ENCODE results near the gene ECHDC3. TPM values are rescaled to one million over a fixed set of nuclear protein-coding genes. Genes with fewer than 3 reads are reported as not detected.

ECHDC3 gene
- total RNA-seq, 8 experiments from 2014 or later, result 0.59 to 1.9 (median 1.7) TPM; not detected in 2

- no peak overlapping the region for H3K27ac ChIP-seq
- ATAC-seq (replicated peaks in 6 of 8), result no peak
- in situ Hi-C loops (cut with MboI; ENCODE audit: low pct_unique_long_range_greater_than_20kb in 2 of 9, low sequenced_read_pairs in 9 of 9, unreplicated experiment in 9 of 9), result loop anchor here in 3 of 9 experiments (25.0 kb wide), 1 partner anchor 212 kb away; no protein-coding TSS in a partner anchor
- H3K4me1 ChIP-seq (replicated peaks in 1 of 2), result peaks cover 0 to 4% of the 10 kb centered on the region in 2 donors
- WGBS, 10 experiments, result 38 to 100% (median 89%) methylated on average over 1 to 5 of the region's 5 CpGs; no CpG with 5 or more reads in 1 of the 10 experiments
- H3K4me3 ChIP-seq, result no peak overlapping the region
Measured at GRCh38 chr10:11775412-11775811, 33.2 kb downstream of the ECHDC3 start.

- no peak overlapping the region for H3K4me3 ChIP-seq
- no peak overlapping the region for H3K27ac ChIP-seq
- 20 to 100% (median 92%) methylated on average over 1 to 3 of the region's 3 CpGs; no CpG with 5 or more reads in 1 of the 10 experiments for WGBS, 10 experiments
- in situ Hi-C loops (cut with MboI; ENCODE audit: low pct_unique_long_range_greater_than_20kb in 2 of 9, low sequenced_read_pairs in 9 of 9, unreplicated experiment in 9 of 9), result loop anchor here in 3 of 9 experiments (25.0 kb wide), 1 partner anchor 211 kb away; no protein-coding TSS in a partner anchor
- no peak for ATAC-seq (replicated peaks in 6 of 8)
- peaks cover 0 to 4% of the 10 kb centered on the region in 2 donors for H3K4me1 ChIP-seq (replicated peaks in 1 of 2)
Measured at GRCh38 chr10:11776080-11776479, 33.9 kb downstream of the ECHDC3 start.

- Histone ChIP-seq H3K4me3 (no peak overlapping the region), H3K27ac (no peak overlapping the region), H3K4me1 (replicated peaks in 1 of 2) (no peaks in the 10 kb centered on the region)
- in situ Hi-C loops (cut with MboI; ENCODE audit: low pct_unique_long_range_greater_than_20kb in 2 of 9, low sequenced_read_pairs in 9 of 9, unreplicated experiment in 9 of 9), result loop anchor here in 7 of 9 experiments (10.0 to 25.0 kb wide), 2 partner anchors 204 to 206 kb away; no protein-coding TSS in a partner anchor
- WGBS, 10 experiments, result 53 to 100% (median 89%) methylated on average over 1 to 5 of the region's 6 CpGs; no CpG with 5 or more reads in 2 of the 10 experiments
- ATAC-seq (replicated peaks in 6 of 8), result no peak
Measured at GRCh38 chr10:11781114-11781513, 38.9 kb downstream of the ECHDC3 start.

GRCh38 chr10:11782793-11783557 lies 40.8 kb downstream of the ECHDC3 start:
- in situ Hi-C loops (cut with MboI; ENCODE audit: low pct_unique_long_range_greater_than_20kb in 2 of 9, low sequenced_read_pairs in 9 of 9, unreplicated experiment in 9 of 9), result loop anchor here in 7 of 9 experiments (10.0 to 25.0 kb wide), 2 partner anchors 202 to 204 kb away; no protein-coding TSS in a partner anchor
- Histone ChIP-seq H3K4me3 (no peak overlapping the region), H3K4me1 (replicated peaks in 1 of 2) (no peaks in the 10 kb centered on the region), H3K27ac (no peak overlapping the region)
- WGBS, 10 experiments, result 0 to 100% (median 56%) methylated on average over 1 to 15 of the region's 18 CpGs
- peak in 4 of 8 experiments; percentile 33 to 71 (median 63) for ATAC-seq (replicated peaks in 6 of 8)

GRCh38 chr10:11783558-11783865 lies 41.3 kb downstream of the ECHDC3 start:
- no peak overlapping the region for H3K27ac ChIP-seq
- in situ Hi-C loops (cut with MboI; ENCODE audit: low pct_unique_long_range_greater_than_20kb in 2 of 9, low sequenced_read_pairs in 9 of 9, unreplicated experiment in 9 of 9), result loop anchor here in 7 of 9 experiments (10.0 to 25.0 kb wide), 2 partner anchors 201 to 204 kb away; no protein-coding TSS in a partner anchor
- no peaks in the 10 kb centered on the region for H3K4me1 ChIP-seq (replicated peaks in 1 of 2)
- no peak for ATAC-seq (replicated peaks in 6 of 8)
- WGBS, 10 experiments, result 40% methylated on average over 7 of the region's 7 CpGs; no CpG with 5 or more reads in 9 of the 10 experiments
- H3K4me3 ChIP-seq, result no peak overlapping the region

- ATAC-seq (replicated peaks in 6 of 8), result no peak
- Histone ChIP-seq H3K4me3 (no peak overlapping the region), H3K27ac (no peak overlapping the region), H3K4me1 (replicated peaks in 1 of 2) (no peaks in the 10 kb centered on the region)
- in situ Hi-C loops (cut with MboI; ENCODE audit: low pct_unique_long_range_greater_than_20kb in 2 of 9, low sequenced_read_pairs in 9 of 9, unreplicated experiment in 9 of 9), result loop anchor here in 7 of 9 experiments (10.0 to 25.0 kb wide), 2 partner anchors 197 to 200 kb away; no protein-coding TSS in a partner anchor
- 60 to 94% (median 80%) methylated on average over 1 to 9 of the region's 9 CpGs; no CpG with 5 or more reads in 3 of the 10 experiments for WGBS, 10 experiments
Measured at GRCh38 chr10:11787374-11787773, 45.2 kb downstream of the ECHDC3 start.

- 54 to 81% methylated on average over 3 of the region's 10 CpGs; no CpG with 5 or more reads in 8 of the 10 experiments for whole genome bisulfite sequencing, 10 experiments
- ATAC-seq (replicated peaks in 6 of 8), result peak in 1 of 8 experiments; percentile 36
- Histone ChIP-seq H3K27ac (no peak overlapping the region), H3K4me3 (no peak overlapping the region), H3K4me1 (replicated peaks in 1 of 2) (no peaks in the 10 kb centered on the region)
- in situ Hi-C loops (cut with MboI; ENCODE audit: low pct_unique_long_range_greater_than_20kb in 2 of 9, low sequenced_read_pairs in 9 of 9, unreplicated experiment in 9 of 9), result loop anchor here in 7 of 9 experiments (10.0 to 25.0 kb wide), 2 partner anchors 197 to 199 kb away; no protein-coding TSS in a partner anchor
Measured at GRCh38 chr10:11787846-11788245, 45.7 kb downstream of the ECHDC3 start.

GRCh38 chr10:11789306-11789705 lies 47.1 kb downstream of the ECHDC3 start:
- Histone ChIP-seq H3K4me1 (replicated peaks in 1 of 2) (peaks cover 3 to 4% of the 10 kb centered on the region in 2 donors), H3K27ac (no peak overlapping the region), H3K4me3 (no peak overlapping the region)
- 0 to 96% (median 20%) methylated on average over 1 to 2 of the region's 2 CpGs; no CpG with 5 or more reads in 3 of the 10 experiments for WGBS, 10 experiments
- in situ Hi-C loops (cut with MboI; ENCODE audit: low pct_unique_long_range_greater_than_20kb in 2 of 9, low sequenced_read_pairs in 9 of 9, unreplicated experiment in 9 of 9), result loop anchor here in 7 of 9 experiments (10.0 to 25.0 kb wide), 2 partner anchors 195 to 198 kb away; no protein-coding TSS in a partner anchor
- ATAC-seq (replicated peaks in 6 of 8), result no peak

- WGBS, 10 experiments, result 20 to 92% (median 70%) methylated on average over 1 to 5 of the region's 8 CpGs; no CpG with 5 or more reads in 3 of the 10 experiments
- in situ Hi-C loops (cut with MboI; ENCODE audit: low pct_unique_long_range_greater_than_20kb in 2 of 9, low sequenced_read_pairs in 9 of 9, unreplicated experiment in 9 of 9), result loop anchor here (10.0 to 25.0 kb wide), 2 partner anchors 195 to 197 kb away; no protein-coding TSS in a partner anchor
Measured at GRCh38 chr10:11789956-11790355, 47.8 kb downstream of the ECHDC3 start.

GRCh38 chr10:11793762-11794479 lies 51.7 kb downstream of the ECHDC3 start:
- in situ Hi-C loops (cut with MboI; ENCODE audit: low pct_unique_long_range_greater_than_20kb in 2 of 9, low sequenced_read_pairs in 9 of 9, unreplicated experiment in 9 of 9), result loop anchor here in 5 of 9 experiments (10.0 to 25.0 kb wide), 2 partner anchors 191 to 193 kb away; no protein-coding TSS in a partner anchor
- peak; percentile 45 to 96 (median 59) for ATAC-seq (replicated peaks in 6 of 8)
- H3K4me3 ChIP-seq, result no peak overlapping the region
- peak overlapping the region; percentile 6 to 7 for H3K27ac ChIP-seq
- 33 to 100% (median 92%) methylated on average over 1 to 6 of the region's 12 CpGs; no CpG with 5 or more reads in 3 of the 10 experiments for WGBS, 10 experiments
- H3K4me1 ChIP-seq (replicated peaks in 1 of 2), result peaks cover 3 to 4% of the 10 kb centered on the region in 2 donors

More at GRCh38 chr10:11789956-11790355, 47.8 kb downstream of the ECHDC3 start:
- no peak overlapping the region for H3K4me3 ChIP-seq
- H3K27ac ChIP-seq, result no peak overlapping the region
- no peak for ATAC-seq (replicated peaks in 6 of 8)
- peaks cover 3 to 4% of the 10 kb centered on the region in 2 donors for H3K4me1 ChIP-seq (replicated peaks in 1 of 2)

GRCh38 chr10:11794566-11794965 lies 52.4 kb downstream of the ECHDC3 start:
- peaks cover 3 to 4% of the 10 kb centered on the region in 2 donors for H3K4me1 ChIP-seq (replicated peaks in 1 of 2)
- no peak overlapping the region for H3K4me3 ChIP-seq
- WGBS, 10 experiments, result 0 to 96% (median 82%) methylated on average over 1 to 3 of the region's 5 CpGs; no CpG with 5 or more reads in 3 of the 10 experiments
- in situ Hi-C loops (cut with MboI; ENCODE audit: low pct_unique_long_range_greater_than_20kb in 2 of 9, low sequenced_read_pairs in 9 of 9, unreplicated experiment in 9 of 9), result loop anchor here in 5 of 9 experiments (10.0 to 25.0 kb wide), 2 partner anchors 190 to 193 kb away; no protein-coding TSS in a partner anchor
- no peak for ATAC-seq (replicated peaks in 6 of 8)
- H3K27ac ChIP-seq, result no peak overlapping the region
